GM18505 (cell line): ENCODE data around the gene CYP2W1.

ENCODE experiments used
- ATAC-seq: cut with Tn5 transposase; IDR thresholded peaks from one replicate; pipeline ENCODE4 v1.9.1; 2021; ENCODE audit not compliant: unreplicated experiment
- POLR2A ChIP-seq: IDR thresholded peaks from 4 replicates; pipeline ENCODE4 v1.6.1; 2011; ENCODE audit warnings: borderline replicate concordance; ENCODE audit not compliant: insufficient read depth, insufficient read length; ENCODE audit errors: extremely low read depth

The CYP2W1 gene

DNA sequence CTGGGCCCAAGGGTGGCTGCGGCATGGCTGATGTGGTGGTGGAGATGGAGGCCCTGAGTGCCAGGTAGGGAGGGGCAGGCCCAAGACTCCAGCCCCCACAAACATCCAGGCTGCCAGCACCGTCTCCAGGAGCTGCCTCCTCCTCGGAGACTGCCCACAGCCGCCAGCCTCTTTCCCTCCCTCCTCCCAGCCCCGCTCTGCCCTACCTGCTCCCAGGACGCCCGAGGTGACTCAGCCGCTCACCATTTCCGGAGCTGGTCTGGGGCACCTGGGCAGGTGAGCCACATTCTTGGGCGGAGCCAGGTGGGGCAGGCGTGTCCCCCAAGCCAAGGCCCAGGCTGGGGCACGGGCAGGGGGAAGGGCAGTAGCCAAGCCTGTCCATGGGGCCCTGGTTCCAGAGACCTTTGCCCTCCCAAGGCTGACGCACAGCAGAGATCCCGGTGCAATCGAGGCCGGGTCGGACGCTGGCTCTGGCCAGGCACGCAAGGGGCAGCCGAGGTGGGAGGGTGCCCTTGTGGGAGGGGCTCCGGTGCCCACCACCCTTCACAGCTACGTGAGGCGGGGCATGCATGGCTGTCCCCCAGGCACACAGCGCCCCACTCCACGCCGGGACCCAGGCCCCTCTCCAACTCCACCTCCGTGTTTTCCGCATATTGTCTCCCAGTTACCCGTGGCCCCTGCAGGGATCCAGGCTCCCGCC is 37.3 kb upstream of the CYP2W1 start:
- no peak for TF ChIP-seq POLR2A

DNA sequence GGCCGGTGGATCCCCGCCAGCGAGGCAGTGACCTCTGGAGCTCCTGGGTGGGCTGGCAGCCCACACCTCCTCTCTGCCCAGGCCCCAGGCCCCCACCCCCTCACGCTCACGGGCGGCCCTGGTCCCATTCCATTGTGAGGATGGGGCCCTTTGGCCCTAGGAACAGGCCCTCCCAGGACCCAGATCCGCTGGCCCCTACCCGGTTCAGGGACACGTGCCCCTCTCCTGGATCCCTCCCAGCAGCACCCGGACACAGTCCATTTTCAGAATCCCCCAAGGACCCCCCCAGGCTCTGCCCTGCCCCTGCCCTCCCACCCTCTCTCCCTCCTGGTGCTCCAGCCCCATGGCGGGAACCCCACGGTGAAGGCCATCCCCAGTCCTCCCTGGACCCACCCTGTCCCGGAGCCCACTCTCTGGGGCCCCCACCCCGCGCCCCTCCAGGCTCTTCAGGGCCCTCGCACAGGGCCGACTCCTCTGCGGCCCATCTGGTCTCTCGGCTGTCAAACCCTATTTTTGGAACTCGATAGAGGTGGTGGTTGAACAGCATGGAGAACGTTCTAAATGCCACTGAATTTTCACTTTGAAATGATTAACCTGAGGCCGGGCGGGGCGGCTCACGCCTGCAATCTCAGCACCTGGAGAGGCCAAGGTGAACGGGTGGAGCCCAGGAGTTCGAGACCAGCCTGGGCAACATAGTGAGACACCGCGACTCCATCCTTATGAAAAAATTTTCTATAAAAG is 36.6 kb upstream of the CYP2W1 start:
- no peak for TF ChIP-seq POLR2A
- ATAC-seq: no peak

More for the DNA sequence above, 37.3 kb upstream of the CYP2W1 start:
- no peak for ATAC-seq

DNA sequence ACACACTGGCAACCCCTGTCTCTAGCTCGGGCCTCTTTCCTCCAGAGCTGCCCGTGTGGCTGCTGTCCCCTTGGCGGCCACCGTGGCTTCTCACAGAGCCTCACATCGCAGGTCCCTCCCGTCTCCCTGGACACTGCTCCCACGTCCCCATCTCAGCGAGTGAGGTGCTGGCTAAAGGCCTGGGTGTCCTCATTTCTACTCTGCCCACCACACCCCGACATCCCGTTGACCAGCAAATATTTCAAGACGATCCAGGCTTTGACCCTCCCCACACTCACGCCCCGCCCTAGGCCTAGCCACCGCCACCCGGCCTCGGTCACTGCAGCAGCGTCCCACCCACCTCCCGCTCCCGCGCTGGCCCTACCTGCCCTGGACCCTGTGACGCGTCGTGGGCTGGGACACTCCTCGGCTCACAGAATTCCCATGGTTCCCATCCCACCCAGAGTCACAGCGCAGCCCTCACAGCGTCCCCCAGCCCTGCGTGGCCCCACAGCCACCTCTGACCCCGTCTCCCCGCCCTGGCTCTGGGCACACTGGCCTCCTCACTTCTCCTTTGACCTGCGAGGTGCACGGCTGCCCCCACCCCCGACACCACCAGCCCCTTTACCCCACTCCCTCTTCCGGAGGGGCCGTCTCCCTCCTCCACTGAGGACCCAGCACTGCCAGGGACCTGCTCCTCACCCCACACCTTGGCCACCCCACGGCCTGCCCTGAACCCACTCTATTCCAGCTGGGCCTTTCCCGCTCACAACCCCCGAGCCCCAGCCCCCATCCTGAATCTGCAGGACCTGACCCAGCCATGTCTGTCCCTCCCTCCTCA is 35.4 kb upstream of the CYP2W1 start:
- no peak for TF ChIP-seq POLR2A
- no peak for ATAC-seq

DNA sequence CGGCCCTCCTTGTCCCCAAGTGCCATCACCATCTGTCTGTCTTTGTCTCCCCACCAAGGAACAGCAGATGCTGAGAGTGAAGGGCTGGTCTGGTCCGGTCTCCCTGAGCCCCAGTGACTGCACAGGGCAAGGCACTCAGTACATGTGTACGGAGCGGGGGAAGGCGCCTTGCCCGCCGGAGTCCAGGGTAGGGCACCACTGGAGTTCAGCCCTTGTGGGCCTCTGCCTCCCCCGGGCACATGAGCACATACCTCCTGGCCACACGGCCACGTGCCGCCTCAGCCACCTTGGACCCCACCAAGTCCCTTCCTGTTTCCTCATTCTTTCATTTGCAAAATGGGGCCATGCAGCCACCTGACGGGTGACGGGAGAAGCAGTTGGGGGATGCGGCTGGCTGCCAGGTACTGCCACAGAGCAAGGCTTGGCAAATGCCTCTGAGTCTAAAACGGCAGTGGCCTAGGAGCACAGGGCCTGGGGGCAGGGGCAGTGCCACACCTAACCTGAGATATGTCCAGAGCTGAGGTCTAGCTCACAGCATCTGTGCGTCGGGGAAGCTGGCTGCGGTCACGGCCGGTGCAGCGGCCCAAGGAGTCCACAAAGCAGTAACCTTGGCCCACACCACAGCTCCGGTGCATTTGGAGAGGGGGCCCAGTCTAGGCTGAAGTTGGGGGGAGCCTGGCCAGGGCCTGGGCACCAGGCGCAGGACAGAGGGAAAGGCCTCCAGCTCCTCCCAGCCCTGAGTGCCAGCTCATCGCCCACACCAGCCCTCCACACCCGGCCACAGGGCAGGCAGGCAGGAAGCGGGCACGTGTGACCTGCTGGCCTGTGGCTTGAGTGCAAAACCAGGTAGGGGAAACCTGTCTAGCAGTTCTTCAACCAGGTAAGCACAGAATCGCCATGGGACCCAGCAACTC is 33.7 kb upstream of the CYP2W1 start:
- TF ChIP-seq POLR2A: no peak
- no peak for ATAC-seq

DNA sequence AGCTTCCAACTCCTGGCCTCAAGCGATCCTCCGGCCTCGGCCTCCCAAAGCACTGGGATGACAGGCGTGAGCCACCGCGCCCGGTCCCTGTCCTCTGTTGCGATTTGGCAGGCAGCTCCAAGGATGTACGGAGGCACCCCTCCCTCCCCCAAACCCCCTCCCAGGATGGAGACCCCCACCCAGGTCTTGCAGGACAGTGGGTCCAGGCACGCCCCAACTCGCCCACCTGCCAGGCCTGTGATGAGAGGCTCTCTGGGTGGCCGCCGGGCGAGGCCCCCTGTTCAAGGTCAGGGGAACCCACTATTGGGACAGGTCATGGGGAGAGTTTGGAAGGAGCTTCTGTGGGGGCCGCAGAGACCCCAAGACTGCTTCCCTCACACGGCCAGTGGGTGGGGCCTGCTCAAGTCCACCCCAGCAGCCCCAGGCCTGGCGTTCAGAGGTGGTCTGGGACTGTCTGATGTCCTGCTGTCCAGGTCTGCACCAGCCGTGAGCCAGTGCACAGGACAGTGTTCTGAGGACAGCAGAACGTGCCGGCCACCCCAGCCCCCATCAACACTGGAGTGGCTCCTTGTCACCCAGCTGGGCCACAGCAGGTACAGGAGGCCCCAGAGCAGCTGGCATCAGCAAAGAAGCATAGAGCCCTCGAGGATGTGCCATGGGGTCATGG is 31.0 kb upstream of the CYP2W1 start:
- ATAC-seq: no peak

DNA sequence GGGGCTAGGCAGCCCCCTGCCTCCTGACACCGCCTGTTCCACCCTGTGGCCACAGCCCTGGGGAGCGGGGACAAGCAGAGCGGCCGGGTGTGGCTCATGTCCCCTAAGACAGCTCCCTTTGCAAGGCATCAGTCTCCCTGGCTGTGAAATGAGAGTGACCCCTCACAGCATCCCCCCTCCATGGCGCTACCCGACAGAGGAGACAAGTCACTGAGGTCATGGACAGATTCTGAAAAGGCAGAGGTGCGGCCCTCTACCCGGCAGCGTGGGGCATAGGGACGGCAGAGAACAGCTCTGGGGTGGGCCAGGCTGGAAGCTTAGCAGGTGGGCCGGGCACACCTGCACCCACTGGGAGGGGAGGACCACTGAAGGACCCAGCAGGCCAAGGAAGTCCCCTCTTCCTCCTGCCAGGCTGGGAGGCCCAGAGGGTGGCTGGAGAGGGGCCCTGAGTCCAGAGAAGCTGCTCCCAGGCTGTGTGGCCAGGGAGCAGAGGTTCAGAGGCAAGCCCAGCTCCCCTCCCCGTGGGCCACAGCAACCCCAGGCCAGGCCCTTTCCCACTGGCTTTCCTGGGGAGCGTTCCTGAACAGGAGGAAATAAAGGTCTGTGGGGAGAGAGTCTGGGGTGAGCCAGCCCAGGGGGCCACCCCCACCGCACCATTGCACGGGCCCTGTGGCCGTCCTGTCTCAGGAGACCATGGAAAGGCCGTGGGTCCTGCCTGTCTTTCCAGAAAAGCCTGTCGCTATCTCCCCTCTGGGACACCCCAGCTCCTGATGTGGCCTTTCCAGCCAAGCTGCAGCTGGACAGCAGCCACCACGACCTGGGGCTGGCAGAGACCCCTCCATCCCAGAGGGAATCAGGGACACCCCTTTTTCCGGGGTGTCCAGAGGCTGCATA is 30.2 kb upstream of the CYP2W1 start:
- TF ChIP-seq POLR2A: no peak
- no peak for ATAC-seq

More for the DNA sequence above, 31.0 kb upstream of the CYP2W1 start:
- no peak for TF ChIP-seq POLR2A

DNA sequence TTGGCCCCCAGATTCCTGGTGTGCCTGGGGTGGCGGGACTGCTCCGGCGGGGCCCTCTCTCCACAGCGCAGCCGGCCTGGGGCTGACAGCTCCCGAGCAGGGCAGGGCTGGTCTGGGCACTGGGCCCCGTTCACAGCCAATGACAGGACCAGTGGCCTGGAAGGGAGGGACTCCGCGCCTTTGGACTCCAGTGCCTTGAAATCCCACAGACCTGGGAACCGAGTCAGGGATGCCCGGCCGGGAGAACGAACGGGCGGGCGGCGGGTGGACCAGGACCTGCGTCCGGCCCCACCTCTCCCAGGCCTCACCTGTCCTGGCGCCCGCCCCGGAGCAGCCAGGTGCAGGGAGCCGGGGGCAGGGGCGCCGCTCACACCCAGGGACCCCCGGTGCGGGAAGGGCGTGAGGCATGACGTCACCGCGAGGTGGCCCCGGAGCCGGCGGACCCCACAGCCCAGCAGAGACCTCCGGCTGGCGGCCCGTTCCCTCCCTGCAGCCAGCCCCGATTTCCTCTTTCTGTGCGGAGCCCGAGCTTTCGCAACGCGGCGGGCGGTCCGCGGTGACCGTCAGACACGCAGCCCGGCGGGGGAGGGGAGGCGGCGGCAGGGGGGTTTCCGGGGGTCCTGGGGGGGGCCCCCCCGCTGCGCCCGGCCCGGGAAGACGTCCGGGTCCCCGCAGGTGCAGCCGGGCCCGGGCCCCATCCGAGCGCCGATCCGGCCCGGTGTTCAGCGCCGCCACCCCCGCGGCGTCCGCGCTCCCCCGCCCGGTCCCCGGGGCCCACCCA is 29.2 kb upstream of the CYP2W1 start:
- ATAC-seq: peak; percentile 18
- no peak for TF ChIP-seq POLR2A

DNA sequence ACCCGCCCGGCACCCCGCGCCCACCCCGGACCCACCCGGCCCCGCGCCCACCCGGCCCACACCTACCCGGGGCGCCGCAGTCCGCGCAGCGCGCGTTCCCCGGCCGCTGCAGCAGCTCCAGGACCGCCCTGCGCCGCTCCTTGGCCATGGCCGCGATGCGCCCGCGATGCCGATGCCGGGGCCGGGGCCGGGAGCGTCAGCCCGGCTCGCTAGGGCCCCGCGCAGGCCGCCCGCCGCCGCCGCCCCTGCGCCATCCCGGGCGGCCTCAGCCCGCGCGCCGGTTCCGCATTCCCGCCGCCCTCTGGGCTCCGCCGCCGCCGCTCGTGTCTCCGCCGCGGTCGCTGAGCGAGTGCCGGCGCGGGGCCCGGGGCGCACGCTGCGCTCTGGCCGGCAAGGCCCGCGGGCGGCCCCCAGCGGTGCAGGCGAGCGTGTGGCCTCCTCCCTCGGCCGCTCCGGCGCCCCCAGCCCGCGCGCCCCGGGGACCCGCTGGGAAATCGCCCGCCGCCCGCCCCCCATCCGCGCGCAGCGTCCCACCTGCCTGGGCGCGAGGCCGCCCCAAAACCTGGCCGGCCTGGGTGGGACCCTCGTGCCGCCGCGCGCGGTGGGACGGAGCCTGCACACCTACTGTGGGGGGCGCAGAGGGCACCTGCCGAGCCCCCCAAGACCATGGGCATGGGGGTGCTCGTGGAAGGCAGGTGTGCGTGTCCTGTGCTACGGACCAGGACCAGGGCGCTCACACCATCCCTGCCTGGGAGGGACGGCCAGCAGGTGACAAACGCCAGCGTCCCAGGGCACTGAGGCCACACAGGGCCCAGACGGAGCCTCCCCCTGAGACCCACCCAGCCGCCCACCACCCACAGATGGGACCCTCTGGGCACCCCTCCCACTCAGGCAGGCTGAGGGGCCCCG is 28.4 kb upstream of the CYP2W1 start, which contains the start of gene ADAP1:
ADAP1 (minus strand) TSS at position 351 of the 909 bp plus-strand sequence; CDS start at position 148, 203 bp downstream.
- peak; percentile 55 for ATAC-seq
- TF ChIP-seq POLR2A: no peak

DNA sequence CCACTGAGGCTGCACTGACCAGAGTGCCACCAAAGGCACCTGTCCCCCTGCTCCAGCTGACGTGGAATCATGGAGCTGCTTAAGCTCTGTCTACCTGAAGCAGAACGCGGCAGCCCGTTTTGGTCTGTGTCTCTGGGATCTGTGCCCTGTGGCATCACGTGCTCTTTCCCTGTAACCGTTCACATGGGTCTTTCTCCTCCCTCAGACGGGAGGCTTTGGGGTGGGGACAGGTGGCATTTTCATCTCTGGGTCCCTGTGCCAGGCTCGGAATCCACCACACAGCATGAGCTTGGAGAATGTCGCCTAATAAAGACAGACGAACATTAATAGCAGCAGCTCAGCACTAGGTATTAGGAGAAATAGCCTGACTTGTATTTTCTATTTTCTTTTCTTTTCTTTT is 26.9 kb upstream of the CYP2W1 start:
- TF ChIP-seq POLR2A: no peak

More for the DNA sequence above, 26.9 kb upstream of the CYP2W1 start:
- no peak for ATAC-seq
